GM18508 (cell line): ENCODE measurements around the gene PRAMEF7.
"Not testable (repeated sequence)": the region's sequence is repeated elsewhere in the genome, so short reads cannot be mapped to it uniquely, and the experiment has no call there.

Experiments
- ATAC-seq: cut with Tn5 transposase; IDR thresholded peaks from one replicate; pipeline ENCODE4 v1.9.1; 2021; ENCODE audit warnings: moderate number of reproducible peaks; ENCODE audit not compliant: insufficient read depth, unreplicated experiment

The PRAMEF7 gene

DNA sequence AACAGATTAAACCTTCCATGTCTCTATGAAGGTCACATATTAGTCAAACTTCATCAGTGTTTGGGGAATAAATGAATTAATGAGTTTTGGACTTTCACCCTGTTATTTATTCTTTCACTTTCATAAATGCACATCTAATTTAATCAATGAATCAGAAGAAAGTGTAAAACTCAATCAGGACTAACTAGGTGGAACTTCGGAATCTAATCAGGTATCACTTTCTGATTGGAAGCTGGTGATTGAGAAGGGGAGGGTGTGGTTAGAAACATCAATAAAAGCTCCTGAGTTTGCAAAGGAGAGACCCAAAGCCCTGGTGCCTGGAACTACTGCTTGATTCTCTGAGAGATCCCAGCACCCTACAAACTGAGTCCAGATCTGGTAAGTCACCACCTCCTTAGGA is at the start of gene PRAMEF7:
Gene PRAMEF7, plus strand, starts transcription at position 301 of the 400 bp plus-strand sequence. CDS start 1,083 bp downstream, outside the sequence.
- not testable (repeated sequence) for ATAC-seq

GRCh38 chr1:12878453-12878852 is 38.0 kb upstream of the PRAMEF7 start:
- not testable (repeated sequence) for ATAC-seq

GRCh38 chr1:12886101-12886500 is 30.3 kb upstream of the PRAMEF7 start, which contains the start of gene PRAMEF4:
Gene PRAMEF4 (minus strand): TSS chr1:12886201. CDS start chr1:12883394, 2,807 bp downstream.
- ATAC-seq, result not testable (repeated sequence)

GRCh38 chr1:12898170-12898569 is 18.2 kb upstream of the PRAMEF7 start, which contains the start of gene PRAMEF10:
Gene PRAMEF10 (minus strand): TSS chr1:12898270. CDS start chr1:12895847, 2,423 bp downstream.
- ATAC-seq, result not testable (repeated sequence)

DNA sequence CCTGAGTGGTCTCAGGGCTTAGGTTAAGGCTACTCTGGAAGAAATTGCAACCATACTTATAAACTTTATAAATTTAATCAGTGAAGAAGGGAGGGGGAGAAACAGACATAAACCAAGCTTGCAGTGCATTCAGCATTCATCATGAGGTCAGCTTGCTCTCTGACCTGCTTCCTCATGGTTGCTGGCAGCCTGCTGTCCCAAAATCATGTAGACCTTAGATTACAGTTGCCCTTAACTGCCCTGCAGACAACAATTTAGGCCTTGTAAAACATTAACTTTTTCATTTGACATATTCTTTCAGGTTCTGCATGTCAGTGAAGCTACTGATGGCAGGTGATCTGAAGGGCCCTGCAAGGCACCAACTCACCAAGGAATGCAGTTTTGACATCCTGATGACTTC is 17.2 kb upstream of the PRAMEF7 start:
- ATAC-seq, result not testable (repeated sequence)

DNA sequence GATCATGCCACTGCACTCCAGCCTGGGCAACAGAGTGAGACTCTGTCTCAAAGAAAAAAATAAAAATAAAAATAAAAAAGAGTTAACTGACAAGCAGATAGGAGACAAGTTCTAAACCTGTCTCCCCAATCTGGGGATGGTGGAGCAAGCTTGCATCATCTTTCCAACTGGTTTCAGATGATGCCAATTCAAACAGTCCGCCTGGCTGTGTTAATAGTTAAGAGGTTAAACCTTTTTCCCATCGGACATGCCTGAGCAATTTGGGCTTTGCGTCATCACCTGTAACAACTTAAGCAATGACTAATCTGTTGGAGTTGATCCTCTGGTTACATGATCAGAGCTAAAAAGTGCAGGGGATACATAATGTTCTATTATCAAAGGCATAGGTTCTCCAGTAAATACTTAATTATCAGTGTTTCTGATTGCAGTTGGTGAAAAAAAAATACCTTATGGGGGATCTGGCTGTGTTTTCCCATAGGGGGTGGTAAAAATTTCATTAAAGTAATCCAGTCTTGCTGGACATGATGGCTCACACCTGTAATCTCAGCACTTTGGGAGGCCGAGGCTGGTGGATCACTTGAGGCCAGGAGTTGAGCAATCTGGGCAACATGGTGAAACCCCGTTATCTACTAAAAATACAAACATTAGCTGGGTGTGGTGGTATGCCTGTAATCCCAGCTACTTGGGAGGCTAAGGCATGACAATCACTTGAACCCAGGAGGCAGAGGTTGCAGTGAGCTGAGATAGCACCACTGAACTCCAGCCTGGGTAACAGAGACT is 12.4 kb upstream of the PRAMEF7 start:
- ATAC-seq, result not testable (repeated sequence)

DNA sequence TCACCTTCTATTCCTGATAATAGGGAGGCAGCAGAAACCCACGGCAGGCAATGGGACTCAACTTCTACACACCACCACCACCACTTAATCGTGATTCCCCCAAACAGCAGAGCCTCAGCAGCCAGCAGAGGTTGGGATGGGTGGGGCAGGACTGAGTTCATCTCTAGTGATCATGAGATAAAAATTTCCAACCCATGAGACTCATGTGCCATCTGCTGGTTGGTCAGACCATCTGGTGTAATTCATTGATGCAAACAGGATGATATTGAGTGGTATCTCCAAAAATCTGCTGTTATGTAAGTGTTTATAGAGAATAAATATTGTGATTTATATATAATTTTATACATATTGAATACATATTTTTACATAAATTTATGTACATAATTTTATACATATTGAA is 5.3 kb downstream of the PRAMEF7 start:
- not testable (repeated sequence) for ATAC-seq

DNA sequence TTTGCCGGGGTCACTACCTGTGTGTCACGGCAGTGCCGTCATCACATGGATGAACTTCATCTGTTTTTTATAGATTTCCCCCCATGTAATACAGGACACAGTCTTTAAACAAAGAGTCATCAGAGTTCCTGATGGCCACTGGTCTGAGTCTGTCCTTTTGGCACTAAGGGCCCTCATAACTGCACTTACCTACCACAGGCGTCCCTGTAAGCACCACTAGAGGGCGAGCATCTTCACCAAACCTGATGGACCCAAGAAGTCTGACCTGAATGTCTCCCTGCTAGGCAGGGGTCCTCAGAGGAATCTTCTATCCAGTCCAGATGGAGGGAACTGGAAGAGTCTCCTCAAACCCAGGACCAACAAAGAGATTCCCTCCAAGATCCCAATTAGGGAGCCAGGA is 8.0 kb downstream of the PRAMEF7 start:
- not testable (repeated sequence) for ATAC-seq

GRCh38 chr1:12947480-12947879 is 31.1 kb downstream of the PRAMEF7 start, which contains the start of gene PRAMEF6:
Gene PRAMEF6 (minus strand): TSS chr1:12947580. CDS start chr1:12942518, 5,062 bp downstream.
- ATAC-seq, result not testable (repeated sequence)
